ENCODE data around the gene ASAP2. TPM values are rescaled to one million over a fixed set of nuclear protein-coding genes. Genes with fewer than 3 reads are reported as not detected.

The ASAP2 gene
- total RNA-seq, 2 experiments from 2014 or later: 0.08 to 0.23 TPM

DNA sequence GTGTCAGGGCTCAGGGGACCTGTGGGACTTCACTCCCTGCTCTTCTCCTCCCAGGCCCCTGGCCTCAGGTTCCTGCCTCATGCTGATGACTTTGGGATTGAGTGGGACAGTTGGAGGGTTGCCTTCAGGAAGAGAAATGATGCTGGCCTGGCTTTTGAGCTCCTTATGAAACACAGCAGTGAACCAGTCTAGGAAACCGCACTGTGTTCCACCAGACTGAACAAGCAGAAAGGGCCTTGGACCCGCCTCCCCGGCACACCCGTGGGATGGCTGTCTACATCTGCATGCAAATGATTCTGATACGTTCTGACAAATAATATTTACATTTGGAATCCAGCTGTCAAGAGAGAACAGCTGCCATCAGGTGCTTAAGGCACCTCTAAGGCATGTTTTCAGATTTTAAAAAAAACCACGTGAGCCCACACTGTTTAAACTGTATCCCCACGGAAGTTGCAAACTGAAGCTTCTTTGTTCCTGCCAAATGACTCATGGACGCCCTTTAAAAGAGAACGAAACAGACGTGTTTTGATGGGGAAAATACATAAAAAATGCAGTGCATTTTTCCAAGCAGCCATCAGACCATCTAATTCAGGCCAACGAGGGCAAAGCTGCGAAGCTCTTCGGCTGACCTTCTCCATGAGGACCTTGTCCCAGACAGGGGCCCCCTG lies 27.6 kb upstream of the ASAP2 start:
- ChIA-PET CTCF (no interaction called here), POLR2A (no interaction called here)

DNA sequence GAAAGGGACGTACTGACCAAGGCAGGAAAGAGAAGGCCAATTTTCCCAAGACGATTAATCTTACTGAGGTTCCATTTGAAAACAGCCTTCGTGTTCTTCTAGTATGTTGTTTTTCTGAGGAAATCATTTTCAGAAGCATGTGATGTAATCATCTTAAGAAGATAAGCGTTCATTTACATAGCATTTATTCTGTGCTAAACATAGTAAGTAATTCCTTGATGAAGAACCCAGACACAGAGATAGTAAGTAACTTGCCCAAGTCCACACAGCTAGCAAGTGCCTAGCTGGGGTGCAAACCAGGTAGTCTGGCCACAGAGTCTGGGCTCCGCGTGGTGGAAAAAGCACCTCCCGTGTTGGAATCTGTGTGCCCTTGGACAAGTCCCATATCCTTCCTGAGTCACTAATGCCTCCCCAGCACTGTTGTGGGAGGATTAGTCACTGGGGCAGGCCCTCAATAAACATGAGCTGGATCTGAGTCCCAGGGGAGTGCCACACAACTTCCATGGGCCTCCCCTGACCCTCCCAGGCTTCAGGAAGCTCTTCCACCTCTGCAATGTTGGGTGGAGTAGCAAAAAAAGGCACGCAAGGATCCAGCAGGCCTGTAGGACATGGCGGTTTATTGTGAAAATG lies 26.9 kb upstream of the ASAP2 start:
- ChIA-PET POLR2A (no interaction called here), CTCF (no interaction called here)

DNA sequence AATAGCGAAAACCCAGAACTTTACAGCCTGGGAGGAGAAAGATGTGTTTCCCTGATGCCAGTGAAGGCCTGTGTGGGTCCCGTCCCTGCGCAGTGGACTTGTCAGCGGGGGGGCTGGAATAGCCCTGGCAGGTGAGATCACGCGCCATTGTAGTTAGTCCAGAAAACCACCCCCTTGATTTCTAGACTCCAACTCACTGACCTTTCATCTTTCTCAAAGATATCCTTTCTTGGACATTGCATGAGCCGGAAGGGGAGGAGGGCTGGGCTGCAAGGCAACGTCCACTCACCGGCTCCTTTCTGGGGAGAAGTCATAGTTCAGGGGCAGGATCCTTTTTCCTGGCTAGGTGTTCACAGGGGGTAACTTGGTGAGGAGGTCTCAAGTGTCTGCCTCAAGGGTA lies 22.3 kb upstream of the ASAP2 start:
- ChIA-PET POLR2A (no interaction called here), CTCF (no interaction called here)

DNA sequence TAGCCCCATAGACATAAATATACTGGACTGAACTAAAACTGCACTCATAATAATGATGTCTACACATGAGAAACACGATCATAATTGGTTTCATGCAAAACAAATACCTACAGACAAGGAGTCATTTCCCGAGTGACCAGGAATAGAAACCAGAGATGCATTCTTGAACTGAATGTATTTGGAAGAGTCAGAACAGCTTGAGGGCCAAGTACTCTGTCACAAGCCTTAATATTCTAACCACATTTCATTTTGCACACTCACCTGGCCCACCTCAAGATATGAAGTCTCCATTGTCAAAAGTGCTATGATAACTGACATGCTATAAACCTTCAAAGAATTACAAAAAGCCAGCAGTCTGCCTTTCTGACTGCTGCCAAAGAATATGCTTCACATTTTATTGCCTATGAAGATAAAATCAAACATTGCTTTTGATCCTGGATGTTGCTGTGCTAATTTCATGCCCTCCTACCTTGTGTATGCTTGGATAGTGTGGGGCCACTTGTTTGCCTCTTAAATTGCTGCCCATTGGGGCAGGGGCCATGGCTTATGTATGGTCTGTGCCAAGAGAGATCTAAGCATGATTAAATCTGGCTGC lies 18.9 kb upstream of the ASAP2 start:
- ChIA-PET CTCF (no interaction called here), POLR2A (no interaction called here)

DNA sequence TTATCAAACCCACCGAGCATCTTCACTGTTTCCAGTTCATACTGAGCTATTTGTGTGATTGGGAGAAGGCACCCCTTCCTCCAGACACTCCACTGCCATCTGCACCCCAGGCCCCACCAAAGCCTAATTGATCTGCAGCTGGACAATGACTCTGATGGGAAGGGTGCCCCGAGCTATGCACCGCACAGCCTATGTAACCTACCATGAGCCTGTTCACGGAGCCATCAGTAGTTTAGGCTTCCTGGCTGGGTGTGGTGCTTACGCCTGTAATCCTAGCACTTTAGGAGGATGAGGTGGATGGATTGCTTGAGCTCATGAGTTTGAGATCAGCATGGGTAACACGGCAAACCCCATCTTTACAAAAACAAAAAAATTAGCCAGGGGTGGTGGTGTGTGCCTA lies 17.8 kb upstream of the ASAP2 start:
- POLR2A ChIA-PET: no interaction called here
- CTCF ChIA-PET: no interaction called here

DNA sequence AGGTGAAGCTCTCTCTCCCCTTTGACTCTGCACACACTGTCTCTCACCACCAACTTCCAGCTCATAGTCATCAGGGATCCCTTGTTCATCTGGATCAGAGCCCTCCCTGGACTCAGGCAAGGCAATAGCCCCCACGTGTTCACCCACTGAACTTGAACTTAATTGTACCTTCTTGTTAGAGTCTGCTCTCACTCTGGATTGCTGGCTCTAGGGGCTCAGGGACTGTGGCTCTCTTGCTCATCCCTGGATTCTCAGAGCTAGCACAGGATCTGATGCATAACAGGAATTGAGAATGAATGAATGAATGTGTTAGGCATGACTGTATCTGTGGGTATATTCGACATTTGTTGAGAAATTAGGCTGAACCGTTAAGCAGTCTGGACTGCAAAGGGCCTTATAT lies 16.7 kb upstream of the ASAP2 start:
- ChIA-PET CTCF (no interaction called here), POLR2A (no interaction called here)

DNA sequence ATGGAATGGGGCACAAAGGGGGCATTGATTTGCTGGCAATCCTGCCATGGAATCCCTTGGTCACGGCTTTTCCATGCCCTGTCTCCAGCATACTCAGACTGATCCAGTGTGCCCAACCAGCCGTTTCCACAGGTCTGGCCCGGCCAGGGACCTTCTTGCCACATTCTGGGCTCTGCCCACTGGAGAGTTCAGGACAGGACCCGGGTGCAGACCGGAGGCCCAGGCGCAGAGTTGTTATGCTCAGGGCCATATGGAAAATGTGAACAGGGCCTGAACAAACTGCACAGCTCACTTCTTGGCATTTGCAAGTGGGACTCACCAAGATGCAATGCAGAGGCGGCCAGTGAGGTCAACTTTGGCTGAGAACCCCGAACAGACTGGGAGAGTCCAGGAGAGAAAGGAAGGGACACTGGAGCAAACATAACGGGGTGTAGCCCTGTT lies 15.6 kb upstream of the ASAP2 start:
- ChIA-PET CTCF (no interaction called here), POLR2A (no interaction called here)

DNA sequence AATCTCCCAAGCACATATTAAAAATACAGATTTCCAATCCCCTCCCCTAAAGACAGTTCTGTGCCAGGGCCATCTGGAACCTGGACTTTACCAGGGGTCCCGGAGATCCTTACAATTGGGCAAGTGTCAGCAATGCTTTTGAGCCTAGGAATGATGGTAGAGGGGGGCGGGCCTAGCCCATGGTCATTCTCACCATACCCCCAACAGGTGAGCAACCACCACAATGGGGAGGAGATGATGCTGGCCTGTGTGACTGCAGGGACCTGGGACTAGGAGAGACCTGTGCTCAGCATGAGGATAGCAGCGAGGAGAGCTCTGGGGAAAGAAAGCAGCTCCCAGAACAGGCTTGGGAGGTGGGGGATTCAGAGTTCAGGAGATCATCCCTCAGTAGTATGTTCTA lies 13.9 kb upstream of the ASAP2 start:
- CTCF ChIA-PET: no interaction called here

DNA sequence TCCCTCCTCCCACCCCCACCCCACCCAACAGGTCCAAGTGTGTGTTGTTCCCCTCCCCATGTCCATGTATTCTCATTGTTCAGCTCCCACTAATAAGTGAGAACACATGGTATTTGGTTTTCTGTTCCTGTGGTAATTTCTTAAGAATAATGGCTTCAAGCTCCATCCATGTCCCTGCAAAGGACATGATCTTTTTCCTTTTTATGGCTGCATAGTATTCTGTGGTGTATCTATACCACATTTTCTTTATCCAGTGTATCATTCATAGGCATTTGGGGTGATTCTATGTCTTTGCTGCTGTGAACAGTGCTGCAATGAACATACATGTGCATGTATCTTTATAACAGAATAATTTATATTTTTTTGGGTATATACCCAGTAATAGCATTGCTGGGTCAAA lies 12.3 kb upstream of the ASAP2 start:
- POLR2A ChIA-PET: no interaction called here
- CTCF ChIA-PET: interaction anchor here (0.7 kb wide), 1 partner anchor 161 kb away, joined by 5 read pairs; no protein-coding TSS in a partner anchor

More for the DNA sequence above, 13.9 kb upstream of the ASAP2 start:
- POLR2A ChIA-PET: interaction anchor here (0.6 kb wide), 1 partner anchor 167 kb away, joined by 4 read pairs; no protein-coding TSS in a partner anchor

DNA sequence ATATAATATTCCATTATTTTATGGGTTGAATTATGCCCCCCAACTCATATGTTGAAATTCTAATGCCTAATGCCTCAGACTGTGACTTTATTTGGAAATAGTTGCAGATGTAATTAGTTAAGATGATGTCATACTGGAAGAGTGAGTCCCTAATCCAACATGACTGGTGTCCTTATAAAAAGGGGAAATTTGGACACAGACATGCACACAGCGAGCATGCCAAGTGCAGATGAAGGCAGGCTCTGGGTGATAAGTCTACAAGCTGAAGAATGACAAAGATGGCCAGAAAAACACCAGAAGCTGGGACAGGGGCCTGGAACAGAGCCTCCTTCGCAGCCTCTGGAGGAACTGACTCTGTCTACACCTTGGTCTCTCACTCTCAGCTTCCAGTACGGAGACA lies 10.0 kb upstream of the ASAP2 start:
- ChIA-PET CTCF (no interaction called here), POLR2A (no interaction called here)

DNA sequence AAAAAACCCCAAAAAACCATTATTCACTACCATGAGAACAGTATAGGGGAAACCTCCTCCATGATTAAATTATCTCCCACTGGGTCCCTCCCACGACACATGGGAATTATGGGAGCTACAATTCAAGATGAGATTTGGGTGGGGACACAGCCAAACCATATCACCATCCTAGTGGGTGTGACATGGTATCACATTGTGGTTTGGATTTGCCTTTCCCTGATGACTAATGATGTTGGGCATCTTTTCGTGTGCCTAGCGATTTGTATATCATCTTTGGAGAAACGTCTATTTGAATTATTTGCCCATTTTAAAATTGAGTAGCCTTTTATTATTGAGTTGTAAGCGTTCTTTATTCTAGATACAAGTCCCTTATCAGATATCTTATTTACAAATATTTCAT lies 8.7 kb upstream of the ASAP2 start:
- ChIA-PET CTCF (no interaction called here), POLR2A (no interaction called here)

DNA sequence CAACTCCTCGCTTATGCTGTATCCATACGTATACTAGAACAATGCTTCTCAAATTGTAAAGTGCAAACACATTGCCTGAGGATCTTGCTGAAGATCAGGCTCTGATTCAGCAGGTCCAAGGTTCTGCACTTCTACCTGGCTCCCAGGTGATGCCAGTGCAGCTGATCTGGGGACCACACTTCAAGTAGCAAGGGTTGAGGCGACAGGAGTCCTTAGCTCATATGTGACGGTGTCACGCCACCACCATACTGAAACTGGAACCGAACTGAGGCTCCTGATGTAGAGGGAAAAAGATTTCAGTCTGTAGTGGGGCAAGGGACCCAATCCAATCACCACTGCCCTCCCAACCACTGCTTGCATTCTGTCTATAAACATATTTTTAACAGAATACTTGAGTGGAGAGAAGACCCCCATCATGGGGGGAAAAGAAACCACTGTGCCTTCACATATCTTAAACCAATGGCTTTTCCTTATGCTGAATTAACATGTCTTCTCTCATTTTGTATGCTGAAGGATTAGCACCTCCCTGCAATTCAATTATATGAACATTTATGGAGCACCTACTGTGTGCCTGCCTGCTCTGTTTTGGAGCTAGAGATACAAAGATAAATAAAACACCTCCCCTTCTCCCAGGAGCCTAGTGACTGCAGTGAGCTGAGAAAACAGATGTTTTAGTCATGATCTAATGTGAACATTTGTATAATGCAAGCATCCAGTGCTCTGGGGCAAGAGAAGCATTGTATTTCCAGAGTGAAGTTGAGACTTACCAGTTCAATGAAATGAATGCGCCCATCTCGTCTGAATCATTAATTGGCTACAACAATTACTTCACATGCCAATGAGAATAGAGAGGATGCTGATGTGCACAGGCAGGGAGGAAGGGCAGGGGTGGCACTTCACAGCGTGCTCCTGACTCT lies 6.6 kb upstream of the ASAP2 start:
- ChIA-PET CTCF (no interaction called here), POLR2A (no interaction called here)

DNA sequence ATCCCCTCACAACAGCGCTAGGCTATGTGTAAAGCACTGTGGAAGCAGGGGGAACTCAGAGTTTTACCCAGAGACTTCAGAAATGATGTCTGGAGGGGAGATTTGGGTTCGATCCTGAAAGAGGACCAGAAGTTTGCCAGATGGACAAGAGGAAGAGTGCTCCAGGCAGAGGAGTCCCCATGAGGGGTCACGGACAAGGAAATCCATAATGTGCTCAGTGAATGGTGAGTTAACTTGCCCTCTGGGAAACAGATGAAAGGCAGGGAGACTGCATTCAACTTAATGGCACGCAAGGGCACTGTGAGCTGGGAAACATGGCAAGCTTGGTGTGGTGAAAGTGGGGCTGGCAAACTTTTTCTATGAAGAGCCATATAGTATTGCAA lies 6.0 kb upstream of the ASAP2 start:
- ChIA-PET CTCF (no interaction called here), POLR2A (no interaction called here)

DNA sequence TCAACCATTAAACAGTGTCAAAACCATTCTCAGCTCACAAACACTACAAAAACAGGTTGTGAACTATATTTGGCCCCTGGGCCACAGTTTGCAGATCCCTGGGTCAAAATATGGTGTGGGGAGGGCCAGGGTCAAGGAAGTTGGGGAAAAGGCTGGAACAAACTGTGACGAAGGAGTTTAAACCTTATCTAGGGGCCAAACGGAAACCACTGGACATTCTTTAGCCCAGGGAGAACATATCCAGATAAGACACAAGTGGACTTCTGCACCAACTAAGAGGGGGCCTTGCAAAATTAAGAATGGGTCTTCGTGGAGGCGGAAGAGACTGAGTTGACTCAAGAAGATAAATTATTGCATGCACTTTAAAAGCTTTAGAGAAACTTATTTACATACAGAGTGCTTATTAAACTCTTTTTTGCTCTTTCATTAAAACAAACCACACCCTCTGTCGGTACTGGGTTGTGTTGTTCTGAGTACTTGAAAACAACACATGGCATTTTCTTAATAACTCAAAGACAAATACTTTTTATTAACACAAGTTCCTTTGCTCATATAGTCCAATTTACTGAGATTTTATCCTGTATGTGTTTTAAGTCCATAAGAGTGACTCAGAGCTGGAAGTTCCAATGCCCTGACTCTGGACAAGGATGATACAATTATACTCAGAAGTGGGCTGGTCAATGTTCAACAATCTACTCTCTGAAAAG lies 5.3 kb upstream of the ASAP2 start:
- ChIA-PET POLR2A (no interaction called here), CTCF (interaction anchor here (0.6 kb wide), 1 partner anchor 226 kb away, joined by 3 read pairs; no protein-coding TSS in a partner anchor)

DNA sequence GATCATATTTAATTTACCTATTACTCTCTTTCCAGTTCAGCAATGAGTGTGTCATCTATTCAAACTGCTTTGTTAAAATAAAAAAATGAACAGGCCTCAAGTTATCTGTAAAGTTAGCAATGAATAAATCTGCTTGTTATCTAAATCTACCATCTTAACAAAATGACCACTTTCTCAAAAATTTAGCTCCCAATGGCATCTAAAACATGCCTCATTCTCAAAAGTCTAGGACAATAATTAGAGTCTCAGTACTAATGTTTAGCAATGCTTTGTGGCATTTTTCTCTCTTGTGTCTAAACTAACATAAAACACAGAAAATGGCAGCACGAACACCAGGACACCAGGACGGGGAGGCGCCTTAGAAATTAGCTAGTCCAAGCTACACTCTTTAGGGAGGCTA lies 3.6 kb upstream of the ASAP2 start:
- POLR2A ChIA-PET: no interaction called here
- CTCF ChIA-PET: no interaction called here

DNA sequence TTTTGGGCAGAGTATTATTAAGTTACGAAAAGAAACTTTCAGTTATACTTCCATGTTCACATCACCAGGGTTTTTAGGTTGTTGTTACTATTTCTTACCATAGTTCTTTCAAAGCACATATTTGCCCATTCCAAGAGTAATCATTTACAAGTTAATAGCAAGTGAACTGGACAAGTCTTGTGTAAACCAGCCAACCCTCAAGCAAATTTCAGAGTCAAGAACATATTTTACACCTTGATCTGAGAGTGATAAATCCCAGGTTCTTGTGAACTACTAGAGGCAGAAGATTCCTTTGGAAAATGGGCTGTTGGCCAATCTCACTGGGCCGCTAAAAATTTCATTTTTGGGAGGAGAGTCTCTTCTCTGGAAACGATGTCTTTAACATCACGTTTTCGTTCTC lies 2.7 kb upstream of the ASAP2 start:
- ChIA-PET POLR2A (no interaction called here), CTCF (interaction anchor here (1.2 kb wide), 1 partner anchor 17 kb away, joined by 3 read pairs; no protein-coding TSS in a partner anchor)

DNA sequence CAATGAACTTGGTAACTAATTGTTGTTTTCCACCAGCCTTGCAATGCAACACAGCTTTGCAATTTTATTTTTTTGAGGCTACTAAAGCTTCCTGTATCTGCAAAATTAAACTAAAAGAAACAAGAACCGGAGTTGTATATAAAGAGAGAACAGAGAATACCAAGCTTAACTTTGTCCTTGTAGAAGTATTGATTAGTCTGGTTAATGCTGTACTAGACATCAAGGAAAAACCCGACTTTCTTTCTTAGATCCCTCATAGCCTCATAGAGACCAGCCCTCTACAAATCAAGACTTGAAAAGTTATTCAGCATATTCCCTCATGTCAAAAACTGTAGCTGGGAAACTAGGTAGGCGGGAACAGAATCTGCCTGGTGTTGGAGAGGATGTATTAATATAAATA lies 1.7 kb upstream of the ASAP2 start:
- POLR2A ChIA-PET: no interaction called here
- CTCF ChIA-PET: interaction anchor here (1.2 kb wide), 1 partner anchor 18 kb away, joined by 3 read pairs; no protein-coding TSS in a partner anchor

DNA sequence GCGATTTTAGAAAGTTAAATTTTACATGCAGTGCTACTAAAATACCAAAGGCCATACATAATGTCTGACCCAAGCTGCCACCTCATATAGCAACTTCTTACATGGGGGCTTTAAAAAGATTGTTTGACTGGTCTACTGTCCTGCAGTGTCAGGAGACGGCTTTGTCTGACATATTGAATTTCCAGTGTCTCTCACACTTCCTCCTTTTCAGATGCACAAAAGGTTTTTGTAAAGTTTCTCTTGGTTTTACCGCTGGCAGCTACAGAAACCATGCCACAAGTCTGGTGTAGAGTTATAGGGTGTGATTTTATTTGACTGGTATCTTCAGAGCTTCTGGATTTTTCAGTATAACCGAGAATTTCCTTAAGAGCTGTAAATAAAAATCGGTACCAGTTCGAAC lies 1.1 kb upstream of the ASAP2 start:
- ChIA-PET POLR2A (no interaction called here), CTCF (interaction anchor here (1.2 kb wide), 1 partner anchor 129 kb away, joined by 3 read pairs; no protein-coding TSS in a partner anchor)

DNA sequence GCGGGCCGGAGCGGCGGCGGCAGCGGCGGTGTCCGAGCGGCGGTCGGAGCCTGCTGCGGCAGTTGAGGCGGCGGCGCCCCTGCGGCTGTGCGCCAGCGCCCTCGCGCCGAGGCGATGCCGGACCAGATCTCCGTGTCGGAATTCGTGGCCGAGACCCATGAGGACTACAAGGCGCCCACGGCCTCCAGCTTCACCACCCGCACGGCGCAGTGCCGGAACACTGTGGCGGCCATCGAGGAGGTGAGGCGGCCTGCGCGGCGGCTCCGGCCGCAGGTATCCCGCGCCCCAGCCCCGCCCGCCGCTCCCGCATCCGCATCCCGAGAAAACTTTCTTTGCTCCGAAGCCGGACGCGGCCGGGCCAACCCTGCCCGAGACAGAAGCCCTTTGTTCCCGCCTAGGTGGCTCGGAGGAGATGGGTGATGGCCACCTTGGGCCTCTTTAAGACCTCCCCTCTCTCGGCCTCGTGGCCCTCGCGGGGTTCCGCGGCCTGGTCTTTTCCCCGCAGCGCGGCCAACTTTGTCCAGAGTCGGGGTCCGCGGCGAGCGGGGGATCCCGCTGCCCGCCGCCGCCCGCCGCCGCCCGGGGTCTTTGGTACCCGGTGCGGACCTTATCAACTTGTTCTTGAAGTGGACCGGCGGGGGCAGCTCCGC lies 504 bp downstream of the ASAP2 start:
- ChIA-PET POLR2A (no interaction called here), CTCF (interaction anchor here (0.6 to 1.6 kb wide), 2 partner anchors 162 to 164 kb away, joined by 3 to 5 read pairs; no protein-coding TSS in a partner anchor)

Measured in activated CD8-positive, alpha-beta memory T cell treated with anti-CD3 and anti-CD28 coated beads for 36 hours (primary cell).